Spinal cord (tissue), 10 donors: ENCODE data around the gene IFNA21. TPM values are rescaled to one million over a fixed set of nuclear protein-coding genes. Genes with fewer than 3 reads are reported as not detected.
"Not testable (repeated sequence)": the region's sequence is repeated elsewhere in the genome, so short reads cannot be mapped to it uniquely, and the experiment has no call there.

Experiments
- DNase-seq, 6 donors: peaks; one replicate each; pipeline versions ENCODE4 v3.0.0 to v3.0.0-alpha.2; 2013 to 2015; ENCODE audit warnings: low spot score in 6 of 6, low read depth in 4 of 6
- H3K27ac ChIP-seq: one replicate; pipeline ENCODE4 v1.5.1; 2013; ENCODE audit warnings: low read depth, low read length, control low read depth
- H3K27me3 ChIP-seq: one replicate; pipeline ENCODE4 v1.6.1; 2013; ENCODE audit warnings: low read length; ENCODE audit not compliant: control insufficient read depth, insufficient read depth
- H3K36me3 ChIP-seq: one replicate; pipeline ENCODE4 v1.6.1; 2013; ENCODE audit warnings: low read length; ENCODE audit not compliant: control insufficient read depth, insufficient read depth
- H3K4me1 ChIP-seq: one replicate; pipeline ENCODE4 v1.6.1; 2013; ENCODE audit warnings: low read length; ENCODE audit not compliant: control insufficient read depth, insufficient read depth
- H3K4me3 ChIP-seq: one replicate; pipeline ENCODE4 v1.5.1; 2013; ENCODE audit warnings: low read depth, low read length, control low read depth
- H3K9me3 ChIP-seq: one replicate; pipeline ENCODE4 v1.6.1; 2013; ENCODE audit warnings: low read length; ENCODE audit not compliant: control insufficient read depth, insufficient read depth
- WGBS: methylation state at CpG from one replicate; pipeline ENCODE4 v1.1.5; 2013; ENCODE audit warnings: missing lambda C conversion rate; ENCODE audit not compliant: insufficient coverage; 5-methylcytosine and 5-hydroxymethylcytosine counted together
- polyA plus RNA-seq, 2 donors: library from polyadenylated mRNA; unstranded; fragments of 120-200 nt; gene quantifications; one replicate each; pipeline ENCODE4 v1.2.1, GENCODE V29; 2013; ENCODE audit not compliant: insufficient read length in 2 of 2
- total RNA-seq, 2 donors: library from RNA; depleted of rRNA in 1 of 2; stranded (reverse); fragments of 120-200 nt in 1 of 2; fragments of >200 nt in 1 of 2; gene quantifications; one replicate each; pipeline versions ENCODE4 v1.2.3 to v1.2.4, GENCODE V29; 2013 to 2014
- donor health status: healthy.

The IFNA21 gene
- total and polyA plus RNA-seq, 4 donors: not detected

DNA sequence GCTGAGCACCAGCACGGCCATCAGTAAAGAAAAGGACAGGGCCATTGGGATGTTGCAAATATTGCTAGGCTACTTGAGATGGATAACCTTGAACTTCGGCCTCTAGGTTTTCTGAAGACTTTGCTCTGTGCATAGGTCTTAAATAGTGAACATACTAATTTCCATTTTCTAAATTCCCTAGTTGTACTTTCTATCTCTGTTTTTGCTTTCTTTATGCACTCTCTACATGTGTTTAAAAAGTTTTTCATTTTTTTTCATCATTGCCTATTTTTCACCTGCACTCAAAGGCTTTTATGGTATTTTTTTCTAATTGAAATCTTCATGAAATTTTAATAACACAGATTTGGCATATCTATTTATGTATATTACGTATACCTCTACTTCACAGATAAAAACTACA, 21.0 kb upstream of the IFNA21 start, which contains the start of gene IFNA4:
Gene IFNA4 (minus strand): TSS at position 101 of the 400 bp plus-strand sequence. CDS start 56 bp downstream, at position 45.
- not testable (repeated sequence) for H3K9me3 ChIP-seq, H3K4me3 ChIP-seq, H3K27me3 ChIP-seq, H3K4me1 ChIP-seq, DNase-seq, H3K36me3 ChIP-seq, H3K27ac ChIP-seq
- WGBS: no CpG with 5 or more reads among the region's 3 CpGs

DNA sequence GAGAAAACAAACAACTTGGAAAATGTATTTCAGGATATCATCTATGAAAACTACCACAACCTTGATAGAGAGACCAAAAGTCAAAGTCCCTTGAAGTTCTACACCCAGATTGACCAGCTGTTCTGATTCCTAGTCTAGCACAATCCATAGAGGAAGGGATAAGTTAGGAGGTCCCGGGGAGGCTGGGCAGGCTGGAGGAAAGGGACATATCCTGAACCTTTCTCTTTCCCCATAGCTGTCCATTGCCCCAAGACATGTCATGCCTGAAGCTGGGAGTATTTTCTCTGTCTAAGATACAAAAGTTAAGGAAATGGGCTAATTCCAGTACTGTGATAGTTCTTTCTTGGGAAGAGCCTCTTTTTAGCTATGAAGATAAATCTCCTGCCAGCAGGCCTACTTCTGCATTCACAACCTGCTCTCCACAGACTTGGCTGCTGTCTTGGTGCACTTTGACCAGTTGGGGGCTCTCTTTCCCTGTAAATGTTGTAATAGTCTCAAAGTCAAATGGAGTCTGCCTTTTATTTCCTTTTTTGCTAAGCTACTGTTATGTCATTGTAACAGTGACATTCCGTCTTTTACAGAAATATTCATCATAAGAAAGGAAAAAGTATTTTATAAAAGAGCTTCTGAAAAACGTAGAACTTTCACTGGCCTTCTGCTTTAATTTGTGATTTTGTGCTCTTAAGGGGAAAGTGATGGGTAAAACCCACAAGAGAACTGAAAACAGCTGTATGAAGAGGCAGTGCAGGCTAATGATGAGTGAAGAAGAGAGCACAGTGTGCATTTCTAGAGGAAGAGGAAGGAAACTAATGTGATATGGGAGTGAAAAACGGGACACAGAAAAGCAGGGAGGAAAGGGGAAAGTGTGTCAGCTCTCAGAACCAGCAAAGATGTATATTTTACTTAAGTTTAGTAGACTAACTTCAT, 16.6 kb upstream of the IFNA21 start:
- H3K4me3 ChIP-seq, H3K9me3 ChIP-seq, H3K36me3 ChIP-seq, H3K27ac ChIP-seq, H3K27me3 ChIP-seq, H3K4me1 ChIP-seq: not testable (repeated sequence)
- DNase-seq: peak in 2 of 6 donors; percentile 2 to 14
- WGBS: no CpG with 5 or more reads among the region's 4 CpGs

DNA sequence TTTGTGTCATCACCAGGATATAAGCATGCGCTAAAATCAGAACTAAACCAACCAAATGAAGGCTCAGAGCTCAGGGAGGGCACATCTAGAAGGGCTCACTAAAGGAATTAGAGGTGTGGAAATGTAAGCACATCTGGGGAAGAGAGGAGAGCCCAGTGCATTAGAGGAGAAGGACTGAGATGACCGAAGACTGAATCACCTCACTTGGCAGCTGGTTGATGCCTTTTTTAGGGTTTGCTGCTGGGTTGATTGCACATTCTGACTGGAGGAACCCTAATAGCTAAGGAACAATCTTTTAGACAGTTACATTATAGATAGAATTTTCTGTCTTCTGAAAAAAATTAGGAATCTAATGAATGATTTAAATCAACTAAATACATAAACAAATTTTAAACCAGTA, 8.2 kb upstream of the IFNA21 start:
- no peak for DNase-seq
- Histone ChIP-seq H3K9me3 (no peaks in the 10 kb centered on the region), H3K4me1 (no peaks in the 10 kb centered on the region), H3K27me3 (no peaks in the 10 kb centered on the region), H3K27ac (no peak overlapping the region), H3K36me3 (no peaks in the 10 kb centered on the region), H3K4me3 (no peak overlapping the region)
- WGBS: no CpG with 5 or more reads among the region's 2 CpGs

DNA sequence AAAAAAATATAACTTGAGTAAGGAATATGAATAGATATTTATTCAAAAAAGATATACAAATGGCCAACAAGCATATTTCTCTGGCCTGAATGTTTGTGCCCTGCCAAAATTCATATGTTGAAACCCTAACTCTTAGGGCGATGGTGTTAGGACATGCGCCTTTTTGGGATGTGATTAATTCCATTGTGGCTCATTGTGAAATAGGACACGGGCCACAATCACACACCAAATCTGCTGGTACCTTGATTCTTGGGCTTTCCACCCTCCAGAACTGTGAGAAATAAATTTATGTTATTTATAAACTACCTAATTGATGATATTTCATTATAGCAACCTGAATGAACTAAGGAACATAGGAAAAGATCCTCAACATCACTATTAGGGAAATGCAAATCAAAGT, 5.7 kb upstream of the IFNA21 start:
- Histone ChIP-seq H3K27ac (no peak overlapping the region), H3K27me3 (no peaks in the 10 kb centered on the region), H3K9me3 (no peaks in the 10 kb centered on the region), H3K4me1 (no peaks in the 10 kb centered on the region), H3K36me3 (no peaks in the 10 kb centered on the region), H3K4me3 (no peak overlapping the region)
- DNase-seq: no peak
- WGBS: no CpG with 5 or more reads among the region's 3 CpGs

DNA sequence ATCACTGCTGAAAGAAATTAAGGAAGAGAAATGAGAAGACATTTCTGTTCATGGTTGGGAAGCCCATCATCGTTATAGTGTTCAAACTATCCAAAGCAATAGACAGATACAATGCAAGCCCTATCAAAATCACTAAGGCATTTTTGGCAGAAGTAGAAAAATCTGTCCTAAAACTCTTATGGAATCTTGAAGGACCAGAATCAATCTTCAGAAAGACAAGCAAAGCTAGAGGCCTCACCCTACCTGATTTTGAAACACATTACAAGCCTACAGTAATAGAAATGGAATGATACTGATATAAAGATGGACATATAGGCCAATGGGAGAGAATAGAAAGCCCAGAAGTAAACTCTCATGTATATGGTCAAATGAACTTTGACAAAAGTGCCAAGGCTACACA, 4.9 kb upstream of the IFNA21 start:
- H3K9me3 ChIP-seq: no peaks in the 10 kb centered on the region
- WGBS: no CpG with 5 or more reads among the region's 1 CpG

DNA sequence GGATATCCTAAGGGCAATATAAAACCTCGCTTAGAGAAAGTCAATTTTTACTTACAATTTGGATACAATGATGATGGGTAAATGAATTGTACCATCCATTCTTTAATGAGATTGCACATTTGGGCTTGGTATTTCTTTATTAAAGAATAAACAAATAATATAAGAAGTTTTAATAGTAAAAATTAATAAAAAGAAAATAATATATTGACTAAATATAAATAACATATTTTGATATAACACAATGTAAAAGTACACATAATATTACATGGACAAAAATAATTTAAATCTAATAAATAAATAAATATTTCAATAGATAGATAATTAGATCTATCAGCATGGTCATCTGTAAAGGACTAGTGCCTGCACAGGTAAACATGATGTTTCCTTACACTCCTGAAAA, 944 bp downstream of the IFNA21 start:
- no CpG with 5 or more reads among the region's 1 CpG for WGBS
- Histone ChIP-seq H3K4me1 (no peaks in the 10 kb centered on the region), H3K36me3 (no peaks in the 10 kb centered on the region), H3K9me3 (no peaks in the 10 kb centered on the region), H3K4me3 (no peak overlapping the region), H3K27ac (no peak overlapping the region), H3K27me3 (no peaks in the 10 kb centered on the region)
- no peak for DNase-seq

More for the DNA sequence above, 4.9 kb upstream of the IFNA21 start:
- Histone ChIP-seq H3K4me1 (no peaks in the 10 kb centered on the region), H3K27me3 (no peaks in the 10 kb centered on the region), H3K36me3 (no peaks in the 10 kb centered on the region), H3K27ac (no peak overlapping the region), H3K4me3 (no peak overlapping the region)
- no peak for DNase-seq

DNA sequence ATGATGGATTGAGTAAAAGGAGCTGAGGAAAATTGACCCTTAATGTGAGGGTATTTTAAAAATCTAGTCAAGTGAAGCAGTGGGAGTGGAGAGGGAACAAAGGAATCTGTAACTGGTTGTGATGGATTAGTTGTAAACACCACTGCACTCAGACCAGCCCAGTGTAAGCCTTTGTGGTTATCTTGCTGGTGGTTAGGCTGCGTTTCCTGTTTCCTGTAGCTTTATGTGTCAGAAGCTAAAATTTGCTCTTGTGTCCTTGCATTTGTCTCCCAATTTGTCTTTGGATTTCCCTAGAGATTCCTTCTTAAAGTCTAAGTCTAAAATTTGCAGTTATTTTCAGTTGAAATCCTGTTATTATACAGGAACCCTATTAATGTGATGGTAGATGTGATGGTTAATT, 6.3 kb downstream of the IFNA21 start:
- Histone ChIP-seq H3K4me3 (no peak overlapping the region), H3K27me3 (no peaks in the 10 kb centered on the region), H3K36me3 (no peaks in the 10 kb centered on the region), H3K9me3 (no peaks in the 10 kb centered on the region), H3K4me1 (no peaks in the 10 kb centered on the region), H3K27ac (no peak overlapping the region)
- DNase-seq: no peak
- no CpG with 5 or more reads among the region's 1 CpG for WGBS

DNA sequence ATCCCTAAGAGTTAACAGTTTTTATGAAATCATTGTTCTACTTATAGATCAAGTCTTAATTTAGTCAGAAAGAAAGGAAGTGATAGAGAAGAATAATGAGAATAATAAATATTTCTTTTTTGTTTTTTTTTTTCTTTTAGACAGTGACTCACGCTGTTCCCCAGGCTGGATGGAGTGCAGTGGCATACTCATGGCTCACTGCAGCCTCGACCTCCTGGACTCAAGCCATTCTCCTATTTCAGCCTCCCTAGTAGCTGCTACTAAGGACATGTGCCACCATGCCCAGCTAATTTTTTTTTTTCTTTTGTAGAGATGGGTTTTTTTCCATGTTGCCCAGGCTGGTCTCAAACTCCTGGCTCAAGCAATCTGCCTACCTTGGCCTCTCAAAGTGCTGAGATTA, 11.0 kb downstream of the IFNA21 start:
- no peaks in the 10 kb centered on the region for H3K4me1 ChIP-seq
- no CpG with 5 or more reads among the region's 2 CpGs for WGBS

DNA sequence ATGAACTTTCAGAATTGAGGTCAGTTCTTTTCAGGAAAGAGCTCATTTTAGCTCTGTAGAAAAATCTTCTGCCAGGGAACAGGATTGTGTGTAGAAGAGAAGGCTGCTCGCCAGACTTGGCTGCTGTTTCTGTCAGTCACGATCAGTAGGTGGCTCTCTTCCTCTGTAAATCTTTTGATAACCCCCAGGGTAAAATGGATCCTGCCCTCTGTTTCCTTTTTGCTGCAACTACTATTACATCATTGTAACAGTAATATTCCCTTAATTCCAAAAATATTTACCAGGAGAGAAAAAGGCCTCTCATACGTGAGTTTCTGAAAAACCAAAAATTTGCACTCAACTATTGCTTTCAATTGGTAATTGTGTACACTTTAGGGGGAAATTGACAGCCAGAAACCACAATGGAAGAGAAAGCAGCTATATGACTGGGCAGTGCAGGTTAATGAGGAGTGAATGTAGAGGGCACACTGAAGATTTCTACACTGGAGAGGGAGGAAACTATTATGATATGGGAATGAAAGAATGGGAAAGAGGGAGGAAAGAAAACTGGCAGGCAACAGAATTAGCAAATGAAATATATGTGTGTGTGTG, 12.3 kb downstream of the IFNA21 start:
- no peaks in the 10 kb centered on the region for H3K9me3 ChIP-seq
- DNase-seq: peak in 4 of 6 donors; percentile 1 to 61 (median 22)
- no peak overlapping the region for H3K27ac ChIP-seq
- H3K36me3 ChIP-seq: no peaks in the 10 kb centered on the region
- no CpG with 5 or more reads among the region's 3 CpGs for WGBS
- no peak overlapping the region for H3K4me3 ChIP-seq
- H3K4me1 ChIP-seq: no peaks in the 10 kb centered on the region
- H3K27me3 ChIP-seq: no peaks in the 10 kb centered on the region

More for the DNA sequence above, 11.0 kb downstream of the IFNA21 start:
- H3K27ac ChIP-seq: no peak overlapping the region
- DNase-seq: no peak
- no peak overlapping the region for H3K4me3 ChIP-seq
- H3K36me3 ChIP-seq: no peaks in the 10 kb centered on the region
- no peaks in the 10 kb centered on the region for H3K27me3 ChIP-seq
- H3K9me3 ChIP-seq: no peaks in the 10 kb centered on the region
